ENCODE results near the gene MAPK8. TPM values are rescaled to one million over a fixed set of nuclear protein-coding genes. Genes with fewer than 3 reads are reported as not detected.

The MAPK8 gene
- total RNA-seq, 1 experiment from 2014 or later, result 52.9 TPM

- no peak for TF ChIP-seq ZNF532 (CRISPR knock-in tag; IDR thresholded peaks at IDR 0.05; ENCODE audit: borderline replicate concordance)
- TF ChIP-seq ZNF232 (CRISPR knock-in tag; IDR thresholded peaks at IDR 0.05), result no peak
- TF ChIP-seq SMAD3 (CRISPR knock-in tag; IDR thresholded peaks at IDR 0.05; ENCODE audit: borderline replicate concordance), result no peak
- no peak for TF ChIP-seq ATF6 (CRISPR knock-in tag; IDR thresholded peaks at IDR 0.05)
- TF ChIP-seq GTF2I (CRISPR knock-in tag; conservative IDR thresholded peaks at IDR 0.05), result no peak
- TF ChIP-seq PRRX2 (CRISPR knock-in tag; IDR thresholded peaks at IDR 0.05), result no peak
- TF ChIP-seq PRDM15 (CRISPR knock-in tag; IDR thresholded peaks at IDR 0.05), result no peak
- no peak for TF ChIP-seq MXD4 (CRISPR knock-in tag; IDR thresholded peaks at IDR 0.05; ENCODE audit: borderline replicate concordance)
- no peak for TF ChIP-seq ERG (CRISPR knock-in tag; IDR thresholded peaks at IDR 0.05)
- no peak for TF ChIP-seq ZNF425 (CRISPR knock-in tag; conservative IDR thresholded peaks at IDR 0.05)
Measured at GRCh38 chr10:48384699-48384982, 78.2 kb downstream of the MAPK8 start (continued).

GRCh38 chr10:48389272-48389671, 82.8 kb downstream of the MAPK8 start:
- Mint-ChIP-seq H3K27ac (no peak overlapping the region), H3K4me1 (peaks cover 19% of the 10 kb centered on the region), H3K27me3 (ENCODE audit: low read depth) (no peaks in the 10 kb centered on the region; the same call in 1 of the 2 replicates), H3K4me3 (no peak overlapping the region), H3K36me3 (no peaks in the 10 kb centered on the region), H3K9me3 (no peaks in the 10 kb centered on the region)
- no peak for DNase-seq (ENCODE audit: low spot score)
- POLR2A ChIA-PET, result no interaction called here
- ATAC-seq, result no peak
- CTCF ChIA-PET, result interaction anchor here (1.1 kb wide), 2 partner anchors 55 to 267 kb away, joined by 3 to 4 read pairs; no protein-coding TSS in a partner anchor
- TF ChIP-seq NFYB (CRISPR knock-in tag; conservative IDR thresholded peaks at IDR 0.05; ENCODE audit: low read depth) (no peak), E2F5 (CRISPR knock-in tag; IDR thresholded peaks at IDR 0.05) (no peak), FOXP4 (CRISPR knock-in tag; IDR thresholded peaks at IDR 0.05) (no peak), ZBTB21 (CRISPR knock-in tag; IDR thresholded peaks at IDR 0.05; ENCODE audit: borderline replicate concordance) (no peak), CTCF (IDR thresholded peaks at IDR 0.05) (no peak)
